Stimulated activated memory B cell treated with anti-CD40 and anti-IgM and Interleukin-4, amounts not matched to agents 10 μg/mL and 1 μg/mL and 100 μg/mL, for 72 hours (primary cell): ENCODE data around the gene USP26.
"Not testable (repeated sequence)": the region's sequence is repeated elsewhere in the genome, so short reads cannot be mapped to it uniquely, and the experiment has no call there.

Experiments used
- ATAC-seq: fragments of 150-1000 bp; cut with Tn5 transposase; 2 replicates; pipeline ENCODE4 v1.10.0; 2021
- H3K27ac Mint-ChIP-seq: one replicate; pipeline ENCODE4 v1.8.0; 2022; ENCODE audit warnings: mild to moderate bottlenecking, mixed read lengths
- H3K27me3 Mint-ChIP-seq: one replicate; pipeline ENCODE4 v1.8.0; 2022; ENCODE audit warnings: mixed read lengths
- H3K36me3 Mint-ChIP-seq: one replicate; pipeline ENCODE4 v1.8.0; 2022; ENCODE audit warnings: mixed read lengths
- H3K4me1 Mint-ChIP-seq: one replicate; pipeline ENCODE4 v1.8.0; 2022; ENCODE audit warnings: mixed read lengths
- H3K4me3 Mint-ChIP-seq: one replicate; pipeline ENCODE4 v1.8.0; 2022; ENCODE audit warnings: mild to moderate bottlenecking, moderate library complexity, mixed read lengths
- H3K9me3 Mint-ChIP-seq: one replicate; pipeline ENCODE4 v1.8.0; 2022; ENCODE audit warnings: mixed read lengths

Gene USP26

GRCh38 chrX:133053861-133054598 is 42.9 kb downstream of the USP26 start:
- Mint-ChIP-seq H3K27ac (no peak overlapping the region), H3K27me3 (no peaks in the 10 kb centered on the region), H3K36me3 (no peaks in the 10 kb centered on the region), H3K4me1 (no peaks in the 10 kb centered on the region), H3K4me3 (no peak overlapping the region), H3K9me3 (no peaks in the 10 kb centered on the region)
- ATAC-seq = no peak

DNA sequence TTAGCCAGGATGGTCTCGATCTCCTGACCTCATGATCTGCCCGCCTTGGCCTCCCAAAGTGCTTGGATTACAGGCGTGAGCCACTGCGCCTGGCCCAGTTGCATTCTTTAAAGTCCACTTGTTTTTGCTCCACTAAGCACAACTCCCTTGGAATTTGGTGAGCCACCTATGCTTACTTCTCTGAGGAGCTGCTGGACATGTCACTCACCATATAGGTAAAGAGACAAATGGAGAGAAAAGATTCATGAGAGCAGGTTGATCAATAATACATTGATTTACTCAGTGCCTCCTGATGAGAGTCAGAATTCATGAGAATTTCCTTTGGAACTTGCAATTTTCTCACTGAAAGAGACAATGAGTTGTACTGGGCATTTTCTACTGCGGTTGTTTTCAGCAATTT is 48.2 kb downstream of the USP26 start:
- no peak overlapping the region for H3K4me3 Mint-ChIP-seq
- no peaks in the 10 kb centered on the region for H3K9me3 Mint-ChIP-seq
- H3K27me3 Mint-ChIP-seq = no peaks in the 10 kb centered on the region
- H3K27ac Mint-ChIP-seq = no peak overlapping the region
- H3K4me1 Mint-ChIP-seq = no peaks in the 10 kb centered on the region
- no peak for ATAC-seq
- no peaks in the 10 kb centered on the region for H3K36me3 Mint-ChIP-seq

DNA sequence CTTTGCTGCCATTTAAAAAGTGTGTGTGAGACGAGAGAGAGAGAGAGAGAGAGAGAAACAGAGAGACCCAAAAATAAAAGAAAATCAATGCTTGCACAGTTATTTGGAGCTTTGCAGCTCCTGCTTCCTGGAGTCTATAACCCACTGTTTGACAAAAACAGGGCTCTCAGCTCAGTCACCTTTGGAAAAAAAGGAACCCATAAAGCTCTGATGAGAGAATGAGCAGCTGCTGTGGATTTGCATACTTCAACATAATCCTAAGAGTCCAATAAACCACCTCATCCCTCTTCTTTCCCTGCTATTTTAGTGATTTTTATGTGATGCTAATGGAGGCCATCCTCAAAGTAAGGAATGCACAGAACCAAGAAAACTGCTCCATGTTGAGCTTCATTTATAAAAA is 50.3 kb downstream of the USP26 start:
- no peak overlapping the region for H3K27ac Mint-ChIP-seq
- H3K4me1 Mint-ChIP-seq = no peaks in the 10 kb centered on the region
- no peaks in the 10 kb centered on the region for H3K9me3 Mint-ChIP-seq
- no peaks in the 10 kb centered on the region for H3K27me3 Mint-ChIP-seq
- H3K36me3 Mint-ChIP-seq = no peaks in the 10 kb centered on the region
- no peak overlapping the region for H3K4me3 Mint-ChIP-seq
- no peak for ATAC-seq

DNA sequence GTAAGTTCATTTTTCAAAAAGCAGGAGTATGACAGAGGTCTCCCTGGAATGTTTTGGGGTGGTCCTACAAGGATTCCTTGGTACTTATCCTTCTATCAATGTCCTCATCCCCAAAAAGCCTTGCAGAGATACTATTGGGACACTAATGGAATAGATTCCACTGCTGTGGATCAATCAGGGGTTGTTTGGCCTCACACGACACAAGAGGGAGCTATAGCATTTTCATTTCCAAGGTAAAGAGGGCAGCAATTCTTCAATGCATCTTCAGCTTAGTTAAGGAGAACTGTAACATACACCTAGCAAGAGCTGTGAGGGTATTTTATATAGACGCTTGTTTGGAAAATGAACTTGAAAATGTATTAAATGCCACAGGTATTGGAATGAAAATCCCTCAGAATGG is 50.9 kb downstream of the USP26 start:
- no peaks in the 10 kb centered on the region for H3K4me1 Mint-ChIP-seq
- no peak for ATAC-seq
- no peak overlapping the region for H3K27ac Mint-ChIP-seq
- H3K36me3 Mint-ChIP-seq = no peaks in the 10 kb centered on the region
- H3K27me3 Mint-ChIP-seq = no peaks in the 10 kb centered on the region
- H3K9me3 Mint-ChIP-seq = no peaks in the 10 kb centered on the region
- no peak overlapping the region for H3K4me3 Mint-ChIP-seq

DNA sequence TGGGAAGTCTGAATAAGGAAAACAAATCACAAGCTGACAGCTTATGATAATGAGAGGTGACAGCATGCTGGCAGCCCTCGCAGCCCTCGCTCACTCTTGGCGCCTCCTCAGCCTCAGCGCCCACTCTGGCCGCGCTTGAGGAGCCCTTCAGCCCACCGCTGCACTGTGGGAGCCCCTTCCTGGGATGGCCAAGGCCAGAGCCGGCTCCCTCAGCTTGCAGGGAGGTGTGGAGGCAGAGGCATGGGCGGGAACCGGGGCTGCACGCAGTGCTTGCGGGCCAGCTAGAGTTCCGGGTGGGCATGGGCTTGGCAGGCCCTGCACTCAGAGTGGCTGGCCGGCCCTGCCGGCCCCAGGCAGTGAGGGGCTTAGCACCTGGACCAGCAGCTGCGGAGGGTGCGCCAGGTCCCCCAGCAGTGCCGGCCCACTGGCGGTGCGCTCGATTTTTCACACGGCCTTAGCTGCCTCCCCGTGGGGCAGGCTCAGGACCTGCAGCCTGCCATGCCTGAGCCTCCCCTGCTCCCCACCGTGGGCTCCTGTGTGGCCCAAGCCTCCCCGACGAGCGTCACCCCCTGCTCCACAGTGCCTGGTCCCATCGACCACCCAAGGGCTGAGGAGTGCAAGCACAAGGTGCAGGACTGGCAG is 52.6 kb downstream of the USP26 start:
- H3K9me3 Mint-ChIP-seq, H3K36me3 Mint-ChIP-seq, H3K27ac Mint-ChIP-seq, H3K4me1 Mint-ChIP-seq, H3K27me3 Mint-ChIP-seq, ATAC-seq, H3K4me3 Mint-ChIP-seq: not testable (repeated sequence)

DNA sequence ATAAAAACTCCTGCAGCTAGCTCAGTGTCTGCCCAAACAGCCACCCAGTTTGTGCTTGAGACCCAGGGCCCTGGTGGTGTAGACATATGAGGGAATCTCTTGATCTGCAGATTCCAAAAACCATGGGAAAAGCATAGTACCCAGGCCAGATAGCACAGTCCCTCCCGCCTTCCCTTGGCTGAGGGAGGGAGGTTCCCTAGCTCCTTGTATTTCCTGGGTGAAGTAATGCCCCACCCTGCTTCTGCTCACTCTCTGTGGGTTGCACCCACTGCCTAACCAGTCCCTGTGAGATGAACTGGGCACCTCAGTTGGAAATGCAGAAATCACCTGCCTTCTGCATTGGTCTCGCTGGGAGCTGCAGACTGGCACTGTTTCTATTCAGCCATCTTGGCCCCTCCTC is 54.6 kb downstream of the USP26 start:
- no peaks in the 10 kb centered on the region for H3K27me3 Mint-ChIP-seq
- H3K36me3 Mint-ChIP-seq = no peaks in the 10 kb centered on the region
- no peaks in the 10 kb centered on the region for H3K4me1 Mint-ChIP-seq
- no peak for ATAC-seq
- no peak overlapping the region for H3K4me3 Mint-ChIP-seq
- H3K9me3 Mint-ChIP-seq = peaks cover 5% of the 10 kb centered on the region
- no peak overlapping the region for H3K27ac Mint-ChIP-seq

GRCh38 chrX:133033010-133033409 is 63.9 kb downstream of the USP26 start:
- H3K4me3 Mint-ChIP-seq = no peak overlapping the region
- H3K9me3 Mint-ChIP-seq = peaks cover 3% of the 10 kb centered on the region
- no peak overlapping the region for H3K27ac Mint-ChIP-seq
- no peaks in the 10 kb centered on the region for H3K36me3 Mint-ChIP-seq
- no peak for ATAC-seq
- H3K27me3 Mint-ChIP-seq = no peaks in the 10 kb centered on the region
- H3K4me1 Mint-ChIP-seq = no peaks in the 10 kb centered on the region

- Mint-ChIP-seq H3K27me3 (no peaks in the 10 kb centered on the region), H3K9me3 (no peaks in the 10 kb centered on the region), H3K4me3 (no peak overlapping the region), H3K4me1 (no peaks in the 10 kb centered on the region), H3K36me3 (no peaks in the 10 kb centered on the region), H3K27ac (no peak overlapping the region)
- ATAC-seq = no peak
Observed at GRCh38 chrX:133018229-133018628, 78.7 kb downstream of the USP26 start.

DNA sequence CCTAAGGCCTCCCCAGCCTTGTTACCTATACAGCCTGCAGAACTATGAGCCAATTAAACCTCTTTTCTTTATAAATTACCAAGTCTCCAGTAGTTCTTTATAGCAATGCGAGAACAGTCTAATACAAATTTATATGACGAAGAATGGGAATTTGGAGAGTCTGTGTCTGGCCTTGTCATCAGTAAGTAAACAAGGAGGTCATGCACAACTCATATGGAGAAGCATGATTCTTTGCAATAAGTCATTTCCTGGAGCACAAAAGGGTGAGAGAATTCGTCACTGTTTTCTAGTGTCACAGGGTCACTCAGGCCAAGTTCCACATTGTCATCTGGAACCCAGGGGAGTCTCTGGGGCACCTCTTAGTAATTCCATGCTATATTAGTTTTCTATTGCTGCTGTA is 89.5 kb downstream of the USP26 start:
- peaks cover 1% of the 10 kb centered on the region for H3K9me3 Mint-ChIP-seq
- no peak overlapping the region for H3K4me3 Mint-ChIP-seq
- no peaks in the 10 kb centered on the region for H3K36me3 Mint-ChIP-seq
- no peak overlapping the region for H3K27ac Mint-ChIP-seq
- no peaks in the 10 kb centered on the region for H3K4me1 Mint-ChIP-seq
- ATAC-seq = no peak
- H3K27me3 Mint-ChIP-seq = no peaks in the 10 kb centered on the region

DNA sequence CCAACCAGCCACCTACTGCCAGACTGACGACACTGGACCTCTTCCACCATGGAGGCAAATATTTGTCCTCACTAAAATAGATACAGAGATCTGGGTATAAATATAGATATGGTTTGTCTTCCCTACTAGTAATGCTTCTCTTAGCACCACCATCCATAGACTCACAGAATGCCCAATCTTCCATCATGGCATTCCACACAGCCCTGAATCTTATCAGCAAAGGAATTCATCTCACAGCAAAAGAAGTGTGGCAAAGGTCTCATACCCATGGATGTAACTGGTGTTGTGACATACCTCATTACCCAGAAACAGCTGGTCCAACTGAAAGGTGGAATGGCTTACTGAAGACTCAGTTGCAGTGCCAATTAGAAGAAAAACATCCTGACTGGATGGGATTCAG is 91.3 kb downstream of the USP26 start:
- H3K4me3 Mint-ChIP-seq = no peak overlapping the region
- no peak for ATAC-seq
- H3K9me3 Mint-ChIP-seq = no peaks in the 10 kb centered on the region

GRCh38 chrX:133005042-133005441 is 91.9 kb downstream of the USP26 start:
- H3K4me1 Mint-ChIP-seq = no peaks in the 10 kb centered on the region
- no peaks in the 10 kb centered on the region for H3K9me3 Mint-ChIP-seq
- H3K27me3 Mint-ChIP-seq = no peaks in the 10 kb centered on the region
- H3K4me3 Mint-ChIP-seq = no peak overlapping the region
- no peaks in the 10 kb centered on the region for H3K36me3 Mint-ChIP-seq
- no peak for ATAC-seq
- H3K27ac Mint-ChIP-seq = no peak overlapping the region

More for the DNA sequence above, 91.3 kb downstream of the USP26 start:
- Mint-ChIP-seq H3K36me3 (no peaks in the 10 kb centered on the region), H3K27ac (no peak overlapping the region), H3K27me3 (no peaks in the 10 kb centered on the region), H3K4me1 (no peaks in the 10 kb centered on the region)

- Mint-ChIP-seq H3K4me1 (no peaks in the 10 kb centered on the region), H3K27ac (no peak overlapping the region), H3K9me3 (no peaks in the 10 kb centered on the region), H3K4me3 (no peak overlapping the region), H3K27me3 (no peaks in the 10 kb centered on the region), H3K36me3 (no peaks in the 10 kb centered on the region)
- ATAC-seq = no peak
Observed at GRCh38 chrX:132999209-132999608, 97.7 kb downstream of the USP26 start.

DNA sequence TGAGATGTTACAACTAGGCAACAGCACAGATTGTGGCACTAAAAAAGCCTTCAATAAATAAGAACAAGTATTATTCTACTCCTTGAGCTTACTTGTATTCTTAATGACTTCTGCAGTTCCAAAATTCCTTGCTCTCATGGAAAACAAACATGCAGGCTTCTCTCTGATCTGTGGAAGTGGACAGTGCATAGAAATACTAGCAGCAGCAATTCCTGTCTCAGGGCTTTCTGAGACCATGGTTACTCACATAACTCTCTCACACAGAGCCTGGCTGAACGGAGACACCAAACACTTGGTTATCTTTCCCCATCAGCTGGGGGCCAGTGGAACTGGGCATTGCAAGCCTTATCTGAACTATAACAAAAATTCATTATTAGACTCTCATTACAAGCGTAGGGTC is 106.1 kb downstream of the USP26 start:
- no peak for ATAC-seq
- no peaks in the 10 kb centered on the region for H3K27me3 Mint-ChIP-seq
- no peaks in the 10 kb centered on the region for H3K9me3 Mint-ChIP-seq
- no peaks in the 10 kb centered on the region for H3K36me3 Mint-ChIP-seq
- no peak overlapping the region for H3K4me3 Mint-ChIP-seq
- no peak overlapping the region for H3K27ac Mint-ChIP-seq
- H3K4me1 Mint-ChIP-seq = no peaks in the 10 kb centered on the region

GRCh38 chrX:132986556-132986955 is 110.4 kb downstream of the USP26 start:
- Mint-ChIP-seq H3K27me3 (no peaks in the 10 kb centered on the region), H3K9me3 (no peaks in the 10 kb centered on the region), H3K4me1 (no peaks in the 10 kb centered on the region), H3K4me3 (no peak overlapping the region), H3K27ac (no peak overlapping the region), H3K36me3 (no peaks in the 10 kb centered on the region)
- ATAC-seq = no peak

GRCh38 chrX:132984058-132984650 is 112.8 kb downstream of the USP26 start:
- H3K4me3 Mint-ChIP-seq = no peak overlapping the region
- ATAC-seq = no peak
- H3K4me1 Mint-ChIP-seq = no peaks in the 10 kb centered on the region
- H3K27me3 Mint-ChIP-seq = no peaks in the 10 kb centered on the region
- no peak overlapping the region for H3K27ac Mint-ChIP-seq
- H3K36me3 Mint-ChIP-seq = no peaks in the 10 kb centered on the region
- H3K9me3 Mint-ChIP-seq = peaks cover 3% of the 10 kb centered on the region

GRCh38 chrX:132983496-132983895 is 113.4 kb downstream of the USP26 start:
- no peaks in the 10 kb centered on the region for H3K4me1 Mint-ChIP-seq
- no peaks in the 10 kb centered on the region for H3K27me3 Mint-ChIP-seq
- H3K9me3 Mint-ChIP-seq = peaks cover 5% of the 10 kb centered on the region
- H3K36me3 Mint-ChIP-seq = no peaks in the 10 kb centered on the region
- no peak overlapping the region for H3K4me3 Mint-ChIP-seq
- no peak overlapping the region for H3K27ac Mint-ChIP-seq
- ATAC-seq = no peak
